ENCODE measurements around the gene HHLA2. TPM values are rescaled to one million over a fixed set of nuclear protein-coding genes. Genes with fewer than 3 reads are reported as not detected.

Gene HHLA2
- total RNA-seq, 1 donor from 2014 or later: not detected

DNA sequence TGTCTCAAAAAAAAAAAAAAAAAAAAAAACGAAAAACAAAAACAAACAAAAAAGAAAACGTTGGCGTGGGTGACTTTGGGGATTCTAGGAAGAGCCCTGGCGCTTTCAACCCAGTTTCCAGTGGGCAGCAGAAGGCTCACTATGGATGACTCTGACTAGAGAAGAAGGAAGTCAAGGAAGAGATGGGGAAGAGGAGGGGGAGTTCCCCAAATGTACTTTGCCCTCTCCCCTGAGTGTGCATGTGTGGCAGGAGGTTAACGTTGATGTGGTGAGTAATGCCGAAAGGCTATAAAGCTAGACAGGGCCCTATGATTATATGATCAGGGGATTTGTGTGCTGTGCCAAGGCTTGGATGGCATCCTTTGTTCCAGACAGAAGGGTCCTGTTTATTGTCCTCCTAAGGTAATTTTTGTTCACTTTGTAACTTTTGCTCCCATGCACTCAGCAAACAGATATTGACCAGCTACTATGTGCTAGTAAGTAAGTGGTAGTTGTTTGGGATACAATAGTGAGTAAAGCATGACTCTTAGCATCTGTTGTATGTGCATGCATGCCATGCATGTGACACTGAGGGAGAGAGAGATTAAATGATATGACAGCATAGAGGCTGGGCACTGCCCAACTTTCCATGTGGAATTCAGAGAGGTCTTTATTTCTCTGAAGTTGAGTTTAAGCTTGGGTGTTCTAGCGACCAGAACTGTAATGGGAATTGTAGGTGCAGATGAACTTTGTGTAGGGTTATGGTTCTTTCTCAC is 750 bp upstream of the HHLA2 start:
- ATAC-seq (ENCODE audit: poor library complexity) (peak; percentile 29), DNase-seq (no peak)
- intact Hi-C loops (cut with DNase I): no loop called here

DNA sequence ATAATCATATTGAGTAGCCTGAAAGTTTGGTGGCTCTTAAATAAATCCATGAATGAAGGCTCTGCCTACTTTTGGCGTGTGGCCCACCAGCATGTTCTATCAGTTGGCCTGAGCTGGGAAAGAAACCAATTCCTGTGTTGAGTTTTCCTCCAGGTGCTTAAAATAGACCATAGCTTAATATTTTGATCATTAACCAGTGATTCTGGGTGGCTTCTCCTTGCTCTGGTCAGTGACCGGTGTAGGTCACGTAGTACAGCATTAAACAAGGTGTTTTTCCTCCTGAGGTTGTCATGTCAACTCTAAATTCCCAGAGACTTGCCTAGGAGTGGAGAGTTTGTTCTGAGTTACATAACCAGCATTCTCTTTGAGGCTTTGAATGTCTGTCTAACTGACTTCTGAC is 1.3 kb downstream of the HHLA2 start:
- DNase-seq (peak; percentile 45), ATAC-seq (ENCODE audit: poor library complexity) (peak; percentile 56)
- intact Hi-C loops (cut with DNase I): no loop called here

DNA sequence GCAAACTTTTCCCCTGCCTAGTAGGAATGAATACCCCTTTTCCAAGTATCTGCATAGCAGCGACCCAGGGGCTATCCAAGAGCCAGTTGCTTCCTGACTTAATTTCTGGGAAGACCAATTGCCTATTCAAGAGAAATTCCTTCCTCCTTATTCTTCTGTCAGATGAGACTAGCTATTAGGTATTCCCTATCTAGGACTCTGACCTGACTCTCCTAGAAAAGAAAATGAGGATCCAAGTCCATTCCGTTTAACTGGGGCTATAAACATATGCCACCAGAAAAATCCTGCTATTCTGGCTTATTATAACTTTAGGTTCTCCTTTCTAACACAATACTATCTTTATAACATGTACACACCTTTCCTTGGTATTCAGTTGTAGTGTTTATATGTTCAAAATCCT is 1.7 kb downstream of the HHLA2 start:
- ATAC-seq (ENCODE audit: poor library complexity): no peak
- DNase-seq: no peak
- intact Hi-C loops (cut with DNase I): no loop called here

DNA sequence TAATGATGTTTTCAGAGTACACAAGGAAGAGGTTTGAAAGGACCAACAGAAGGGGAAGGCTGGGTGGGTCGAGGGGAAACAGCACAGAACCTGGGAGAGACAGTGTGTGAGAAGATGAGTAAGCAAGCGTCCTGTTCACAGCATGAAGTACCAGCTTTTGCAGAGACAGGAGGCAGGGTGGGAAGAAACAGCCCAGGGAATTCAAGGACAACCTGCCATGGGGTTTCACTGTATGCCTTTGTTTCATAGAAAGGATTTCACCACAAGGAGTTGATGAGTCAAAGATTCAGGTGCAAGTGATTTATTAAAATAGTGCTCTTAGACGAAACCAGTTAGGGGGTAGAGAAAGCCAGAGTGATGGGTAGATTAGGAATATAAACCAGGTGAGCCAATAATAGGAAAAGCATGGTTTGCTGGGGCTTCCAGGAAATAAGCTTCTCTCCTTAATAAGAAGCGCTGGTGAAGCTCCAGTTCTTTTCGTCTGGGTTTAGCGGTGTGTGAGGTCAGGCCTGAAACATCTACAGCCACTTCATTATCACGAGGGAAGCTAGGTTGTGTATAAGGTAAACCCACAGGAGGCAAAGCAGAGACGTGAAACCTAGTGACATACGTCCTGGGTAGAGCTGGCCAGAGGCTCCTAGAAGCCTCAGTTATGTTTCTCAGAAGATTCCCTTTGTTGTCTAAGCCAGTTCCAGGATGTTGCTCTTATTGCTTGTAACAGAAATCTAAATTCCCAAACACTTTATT is 3.9 kb downstream of the HHLA2 start:
- intact Hi-C loops (cut with DNase I): no loop called here
- no peak for ATAC-seq (ENCODE audit: poor library complexity)

DNA sequence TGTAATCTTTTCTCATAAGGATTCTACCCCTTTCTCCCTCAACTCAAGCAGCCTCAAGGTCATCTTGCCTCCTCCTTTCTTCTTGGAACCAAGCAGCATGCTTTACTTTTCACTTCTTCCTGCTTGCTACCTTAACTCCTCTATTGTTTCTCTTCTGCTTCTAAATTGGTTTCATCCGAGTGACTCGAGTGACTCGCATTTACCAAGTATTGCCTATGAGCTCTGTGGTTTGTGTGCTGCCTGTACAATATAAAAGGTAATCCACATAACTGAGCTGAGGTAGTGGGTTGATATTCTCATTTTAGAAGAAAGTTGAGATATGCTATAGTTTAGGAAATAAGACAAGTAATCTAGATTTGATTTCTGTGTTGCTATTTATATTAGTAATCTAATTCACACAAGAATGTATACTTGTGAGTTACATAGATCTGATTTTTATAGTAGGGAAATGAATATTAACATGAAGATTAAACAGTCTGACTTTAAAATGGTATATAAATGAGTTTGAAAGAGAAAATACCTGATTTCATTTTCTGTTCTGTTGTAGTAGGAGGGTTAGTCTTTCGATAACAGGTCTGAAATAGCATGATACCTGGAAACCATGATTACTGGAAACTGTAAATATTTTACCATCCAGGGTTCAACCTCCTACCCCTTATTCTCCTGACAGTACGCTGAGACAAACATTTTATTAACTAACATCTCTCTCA is 5.5 kb downstream of the HHLA2 start:
- no peak for DNase-seq
- intact Hi-C loops (cut with DNase I): no loop called here
- ATAC-seq (ENCODE audit: poor library complexity): no peak

More for the DNA sequence above, 3.9 kb downstream of the HHLA2 start:
- DNase-seq: no peak

DNA sequence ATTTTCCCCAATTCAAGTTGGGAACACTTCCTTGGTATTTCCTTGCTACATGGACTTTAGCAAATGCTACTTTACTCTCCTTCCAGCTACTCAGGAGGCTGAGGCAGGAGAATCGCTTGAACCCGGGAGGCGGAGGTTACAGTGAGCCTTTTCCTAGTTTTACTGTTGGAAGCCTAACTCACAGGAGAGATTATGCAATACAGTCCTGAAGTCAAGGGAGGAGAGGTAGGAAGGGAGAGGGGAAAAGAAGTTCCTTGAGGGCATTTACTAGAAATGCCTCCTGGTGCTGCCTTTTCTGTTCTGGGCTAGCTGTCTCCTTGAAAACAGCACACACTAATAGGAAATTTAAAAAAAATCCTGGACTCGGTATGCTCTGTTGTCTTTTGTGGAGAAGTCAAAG is 6.2 kb downstream of the HHLA2 start:
- ATAC-seq (ENCODE audit: poor library complexity) (no peak), DNase-seq (no peak)
- intact Hi-C loops (cut with DNase I): no loop called here

DNA sequence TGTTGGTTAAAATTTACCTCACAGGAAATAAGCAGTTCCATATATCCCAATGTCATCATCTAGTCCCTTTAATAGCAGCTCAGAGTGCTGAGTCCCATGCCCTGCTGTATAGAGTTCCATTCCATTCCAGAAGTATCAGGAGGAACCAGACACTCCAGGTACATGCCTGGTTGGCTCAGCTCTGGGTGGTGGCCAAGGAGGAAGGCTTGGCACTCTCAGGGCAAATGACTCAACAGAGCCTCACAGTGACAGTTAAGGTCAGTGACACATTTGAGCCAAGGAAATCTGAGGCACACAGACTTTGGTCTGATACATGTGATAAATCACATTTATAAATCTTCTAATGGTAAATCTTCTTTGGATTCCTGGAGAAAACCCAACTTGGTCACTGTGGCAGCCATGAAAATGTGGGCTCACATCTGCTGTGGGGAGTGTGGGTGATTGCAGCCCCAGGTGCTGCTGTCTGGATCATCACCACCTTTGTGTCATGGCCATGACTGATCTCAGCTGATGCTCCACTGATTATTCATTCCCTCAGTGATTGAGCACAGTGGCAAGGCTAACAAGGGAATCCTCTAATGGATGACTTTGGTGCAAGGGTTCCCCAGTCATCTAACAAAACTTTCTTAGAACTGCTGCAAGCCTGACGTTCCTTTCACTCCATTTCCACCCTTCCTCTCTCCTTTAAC is 9.3 kb downstream of the HHLA2 start:
- intact Hi-C loops (cut with DNase I): no loop called here
- ATAC-seq (ENCODE audit: poor library complexity) (peak; percentile 61), DNase-seq (peak; percentile 33)

DNA sequence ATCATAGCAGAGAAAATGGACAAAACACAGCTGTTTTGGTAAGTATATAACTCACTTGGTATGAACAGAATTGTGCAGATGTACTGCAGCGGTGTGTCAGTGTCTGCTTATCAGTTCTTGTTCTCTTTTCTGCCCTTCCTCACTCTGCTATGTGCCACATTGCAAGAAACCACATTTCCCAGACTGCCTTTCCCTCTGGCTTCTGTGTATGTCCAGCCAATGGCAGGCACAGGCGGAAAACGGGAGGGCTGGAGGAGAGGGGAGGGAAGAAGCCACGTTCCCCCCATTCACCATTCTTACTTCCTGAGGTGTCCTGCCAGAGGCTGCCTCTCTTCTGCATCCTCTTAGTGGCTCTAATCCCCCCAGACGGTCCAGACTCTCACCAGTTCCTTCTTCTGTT is 15.4 kb downstream of the HHLA2 start:
- no peak for ATAC-seq (ENCODE audit: poor library complexity)
- no peak for DNase-seq
- intact Hi-C loops (cut with DNase I): no loop called here

DNA sequence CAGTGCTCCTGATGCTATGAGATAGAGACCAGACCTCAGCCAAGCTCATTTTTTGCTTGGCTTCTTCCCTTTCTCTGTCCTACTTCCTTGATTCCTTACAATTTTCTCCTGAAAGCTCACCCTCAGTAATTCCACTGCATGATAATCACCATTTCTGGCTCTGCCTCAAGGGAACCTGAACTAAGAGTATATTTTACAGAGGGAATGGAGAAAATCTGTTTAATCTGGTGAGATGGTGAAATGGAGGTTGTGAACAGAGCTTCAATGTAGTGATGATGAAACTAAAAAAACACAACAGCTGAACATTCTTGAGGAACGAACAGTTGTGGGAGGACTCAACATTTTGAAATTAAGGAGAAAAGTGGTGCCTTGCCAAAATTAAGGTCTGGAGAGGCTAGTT is 16.3 kb downstream of the HHLA2 start:
- intact Hi-C loops (cut with DNase I): no loop called here
- no peak for ATAC-seq (ENCODE audit: poor library complexity)
- no peak for DNase-seq

DNA sequence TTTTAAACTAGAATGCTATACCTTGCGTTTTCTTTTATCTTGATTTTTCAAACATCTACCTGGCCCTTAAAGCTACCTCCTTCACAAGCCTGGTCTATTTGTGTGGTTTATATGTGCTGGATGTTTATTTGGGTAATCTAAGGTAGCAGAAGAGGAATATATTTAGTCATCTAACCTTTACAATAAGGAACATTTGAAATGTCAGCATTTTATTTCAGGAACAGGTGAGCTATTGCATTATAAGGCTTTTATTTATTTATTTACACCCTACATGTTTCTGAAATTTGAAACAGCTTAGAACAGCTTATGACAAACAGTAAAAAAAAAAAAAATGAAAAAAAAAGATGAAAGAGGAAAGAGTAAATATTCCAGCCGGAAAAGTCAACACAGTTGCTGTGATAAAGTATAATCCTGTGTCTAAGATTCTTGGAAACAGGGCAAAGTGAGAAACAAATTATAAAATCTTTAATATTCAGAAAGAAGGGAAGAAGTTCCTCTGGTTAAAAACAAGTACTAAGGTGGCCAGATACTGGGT is 19.5 kb downstream of the HHLA2 start:
- ATAC-seq (ENCODE audit: poor library complexity) (no peak), DNase-seq (no peak)
- intact Hi-C loops (cut with DNase I): no loop called here

DNA sequence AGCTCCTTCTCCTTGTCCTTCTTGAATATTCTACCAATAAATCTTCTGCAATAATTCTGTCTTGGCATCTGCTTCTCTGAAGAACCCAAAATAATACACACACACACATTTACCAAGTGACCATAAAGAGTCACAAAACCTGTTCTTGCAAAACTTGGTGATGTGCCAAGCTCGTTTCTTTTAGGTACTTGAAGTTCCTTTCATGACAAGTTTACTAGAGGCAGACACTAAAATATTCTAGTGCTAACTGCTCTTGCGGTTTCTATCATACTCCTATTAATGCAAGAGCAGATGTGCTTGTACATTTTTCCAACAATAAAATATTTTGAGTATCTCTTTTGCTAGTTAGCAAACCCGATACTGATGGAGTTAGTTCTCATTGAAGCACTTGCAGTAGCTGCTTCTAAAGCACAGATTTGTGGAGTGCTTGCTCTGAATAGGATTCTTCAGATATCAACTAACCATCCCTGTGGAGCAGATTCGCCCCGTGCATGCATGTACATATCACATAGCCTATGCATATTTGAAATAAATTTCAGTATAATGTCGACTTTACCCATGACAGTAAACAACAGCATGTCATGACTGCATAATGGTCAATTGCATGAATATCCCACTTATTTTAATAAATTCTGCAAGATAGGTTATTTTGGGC is 23.2 kb downstream of the HHLA2 start:
- DNase-seq (no peak), ATAC-seq (ENCODE audit: poor library complexity) (no peak)
- intact Hi-C loops (cut with DNase I): no loop called here

DNA sequence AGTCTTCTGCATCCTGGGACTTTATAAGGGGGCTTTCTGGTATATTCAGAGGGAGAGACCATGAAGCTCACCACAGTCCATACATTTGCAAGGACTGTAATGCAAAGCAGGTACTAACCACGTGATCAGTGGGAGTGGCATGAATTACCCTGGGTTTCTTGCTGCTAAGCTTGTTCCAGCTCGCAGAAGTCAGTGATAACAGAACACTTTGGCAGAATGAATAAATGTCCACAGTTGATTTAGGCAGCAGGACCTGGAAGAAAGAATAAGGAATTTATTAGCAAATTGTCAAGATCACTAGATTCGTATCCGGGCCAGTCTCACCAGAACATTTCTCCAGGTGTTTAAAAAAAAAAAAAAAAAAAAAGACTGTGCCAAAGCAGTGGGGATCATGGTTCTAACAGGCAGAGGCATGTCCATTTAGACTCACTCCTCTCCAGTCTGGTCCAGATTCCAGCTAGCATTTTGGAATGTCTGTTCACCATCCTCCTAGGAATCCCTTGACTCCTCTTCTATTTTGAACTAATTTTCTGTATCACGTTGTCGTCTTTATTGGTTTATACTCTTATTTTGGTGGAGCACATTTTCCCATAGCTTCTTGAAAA is 24.5 kb downstream of the HHLA2 start:
- no peak for DNase-seq
- ATAC-seq (ENCODE audit: poor library complexity): no peak
- intact Hi-C loops (cut with DNase I): no loop called here

DNA sequence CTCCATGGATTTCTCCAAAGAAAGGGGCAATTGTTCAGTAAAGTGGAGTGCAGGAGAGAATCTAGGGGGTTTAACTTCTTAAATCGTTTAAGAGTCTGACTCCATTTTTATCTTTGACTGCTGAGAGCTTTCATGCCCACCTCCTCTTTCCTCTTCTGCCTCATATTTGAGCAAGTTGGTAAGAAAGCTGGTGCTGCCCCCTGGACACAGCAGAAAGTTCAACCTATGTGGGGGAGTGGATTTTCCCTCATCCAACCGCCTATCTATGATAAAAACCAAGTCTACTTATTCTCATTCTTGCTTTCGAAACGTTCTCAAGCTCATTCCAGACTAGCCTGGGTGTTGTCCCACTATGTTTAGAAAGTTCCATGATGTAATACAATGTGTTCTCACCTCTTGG is 26.0 kb downstream of the HHLA2 start:
- intact Hi-C loops (cut with DNase I): no loop called here
- ATAC-seq (ENCODE audit: poor library complexity): no peak
- no peak for DNase-seq

DNA sequence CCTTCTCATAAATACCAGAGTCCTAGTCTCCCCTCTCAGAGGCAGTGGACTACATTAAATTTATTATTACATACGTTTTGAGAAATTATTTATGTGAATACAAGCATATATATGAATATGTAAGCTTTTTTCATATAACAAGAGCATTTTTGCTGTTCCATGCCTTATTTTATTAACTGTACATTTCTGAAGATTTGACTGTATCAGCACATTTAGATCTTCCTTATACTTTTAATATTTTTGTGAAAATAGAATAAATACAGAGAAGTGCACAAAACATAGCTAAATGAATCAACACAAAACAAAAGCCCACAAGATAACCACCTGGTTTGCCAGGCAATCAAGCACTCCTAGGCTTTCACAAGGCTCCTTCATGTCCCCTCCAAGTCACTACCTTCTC is 27.8 kb downstream of the HHLA2 start:
- DNase-seq (no peak), ATAC-seq (ENCODE audit: poor library complexity) (no peak)
- intact Hi-C loops (cut with DNase I): no loop called here

DNA sequence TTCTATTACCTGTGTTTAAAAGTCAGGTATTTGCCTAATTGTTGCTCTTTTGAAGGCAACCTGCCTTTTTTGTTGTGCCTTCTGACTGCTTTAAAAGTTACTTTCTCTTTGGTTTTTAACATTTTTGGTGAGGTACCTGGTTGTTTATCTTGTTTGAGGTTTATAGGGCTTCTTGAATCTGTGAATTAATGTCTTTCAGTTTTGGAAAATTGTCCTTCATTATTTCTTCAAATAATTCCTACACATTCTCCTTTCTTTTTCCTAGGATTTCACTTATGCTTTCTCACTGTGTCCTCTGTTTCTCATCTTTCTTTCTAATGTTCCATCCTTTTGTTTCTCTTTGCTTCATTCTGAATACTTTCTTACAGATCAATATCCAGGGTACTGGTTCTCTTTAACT is 30.8 kb downstream of the HHLA2 start:
- DNase-seq (no peak), ATAC-seq (ENCODE audit: poor library complexity) (no peak)
- intact Hi-C loops (cut with DNase I): no loop called here

DNA sequence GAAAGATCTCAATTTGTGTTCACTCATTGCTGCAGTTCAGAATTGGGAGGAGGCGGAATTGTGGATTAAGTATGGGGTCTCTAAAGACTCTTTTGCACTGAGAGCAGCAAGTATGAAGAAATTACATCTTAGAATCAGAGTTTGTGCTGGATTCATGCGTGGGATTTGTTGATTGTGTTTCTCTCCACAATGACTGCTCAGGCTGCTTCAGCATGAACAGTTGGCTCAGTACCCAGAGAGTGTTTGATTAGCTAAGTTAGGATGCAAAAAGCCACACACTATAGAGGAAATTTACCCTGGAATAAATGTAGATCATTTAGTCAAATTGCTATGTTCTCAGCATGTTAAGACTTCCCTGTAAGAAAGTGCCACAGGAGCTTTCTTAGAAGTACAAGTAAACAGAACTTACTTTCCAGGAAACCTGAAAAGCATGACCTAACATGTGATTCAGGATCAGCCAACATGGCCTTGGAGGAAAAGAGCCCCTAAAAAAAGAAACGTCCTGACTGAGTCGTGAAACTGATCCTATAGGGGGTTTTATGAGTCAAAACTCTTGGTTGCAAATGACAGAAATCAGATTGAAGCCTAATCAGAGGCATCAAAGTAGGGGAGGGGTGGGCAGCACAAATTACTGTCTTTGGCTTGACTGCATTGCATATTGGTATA is 32.6 kb downstream of the HHLA2 start:
- DNase-seq (no peak), ATAC-seq (ENCODE audit: poor library complexity) (no peak)
- intact Hi-C loops (cut with DNase I): no loop called here

DNA sequence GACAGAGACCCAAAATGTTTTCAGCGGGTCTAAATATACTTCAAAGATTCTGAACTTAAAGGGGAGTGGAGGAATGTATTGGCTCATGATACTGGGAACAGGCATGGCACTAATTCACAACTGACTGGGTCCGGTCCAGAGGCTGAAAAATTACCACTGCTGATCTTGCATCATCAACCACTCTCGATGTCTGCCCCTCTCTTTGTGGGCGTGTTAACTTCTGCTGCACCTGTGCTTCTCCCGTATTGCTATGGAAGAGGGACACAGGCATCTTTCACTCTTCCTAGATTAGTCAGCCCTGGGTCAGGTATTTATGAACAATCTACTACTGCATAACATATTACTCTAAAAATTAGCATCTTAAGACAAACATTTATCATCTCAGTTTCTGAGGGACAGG is 33.2 kb downstream of the HHLA2 start:
- intact Hi-C loops (cut with DNase I): no loop called here
- DNase-seq (no peak), ATAC-seq (ENCODE audit: poor library complexity) (no peak)

DNA sequence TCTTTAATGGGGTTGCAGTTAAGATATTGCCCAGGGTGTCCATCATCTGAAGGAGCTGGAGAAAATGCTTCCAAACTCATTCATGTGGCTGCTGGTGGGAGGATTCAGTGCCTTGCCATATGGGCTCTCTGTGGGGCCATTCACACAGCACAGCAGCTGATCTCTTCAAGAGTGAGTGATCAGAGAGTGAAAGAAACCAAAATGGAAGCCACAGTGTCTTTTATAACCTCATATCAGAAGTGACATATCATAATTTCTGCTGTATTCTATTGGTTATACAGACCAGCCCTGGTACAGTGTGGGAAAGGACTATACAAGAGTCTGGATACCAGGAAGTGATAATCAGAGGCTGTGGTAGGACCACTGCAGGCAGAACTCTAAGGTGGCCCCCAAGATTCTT is 33.6 kb downstream of the HHLA2 start:
- ATAC-seq (ENCODE audit: poor library complexity): no peak
- no peak for DNase-seq

More for the DNA sequence above, 33.6 kb downstream of the HHLA2 start:
- intact Hi-C loops (cut with DNase I): no loop called here
